Karpas-422 (cell line): ENCODE results near the gene OR56A5. TPM values are rescaled to one million over a fixed set of nuclear protein-coding genes. Genes with fewer than 3 reads are reported as not detected.

ENCODE experiments used
- small RNA-seq: library from RNA; depleted of rRNA; stranded (forward); fragments of <200 nt; gene quantifications from one replicate; pipeline ENCODE3, GENCODE V24; 2014
- total RNA-seq: library from RNA; depleted of rRNA; stranded (reverse); fragments of >200 nt; shearing (Covaris generic); gene quantifications from 2 replicates; pipeline ENCODE4 v1.2.3, GENCODE V29; 2014; ENCODE audit warnings: low replicate concordance; rRNA removed

Gene OR56A5
- total RNA-seq, 1 experiment from 2014 or later = not detected

Small RNA genes lying within 50 kb of the gene (small RNA-seq; reads per million reads assigned to genes)
- gene RNA5SP329 = not detected

Other genes starting within 250 kb of the OR56A5 start
- gene OR56B1, start 232.0 kb downstream of the OR56A5 start, total RNA-seq = not detected in 2 replicates
- not detected in 2 replicates for gene OR52N4, start 214.3 kb downstream of the OR56A5 start, total RNA-seq
- not detected in 2 replicates for gene OR52N5, start 185.1 kb downstream of the OR56A5 start, total RNA-seq
- not detected in 2 replicates for gene OR52N1, start 177.2 kb downstream of the OR56A5 start, total RNA-seq
- gene OR52N2, start 159.6 kb downstream of the OR56A5 start, total RNA-seq = not detected in 2 replicates
- gene OR52E6, start 126.6 kb downstream of the OR56A5 start, total RNA-seq = not detected in 2 replicates
- not detected in 2 replicates for gene OR52E8, start 110.8 kb downstream of the OR56A5 start, total RNA-seq
- not detected in 2 replicates for gene OR52E4, start 87.9 kb downstream of the OR56A5 start, total RNA-seq
- not detected in 2 replicates for gene OR52E5, start 75.3 kb downstream of the OR56A5 start, total RNA-seq
- gene OR56A3, start 26.2 kb downstream of the OR56A5 start, total RNA-seq = not detected in 2 replicates
- gene OR52L1, start 18.5 kb upstream of the OR56A5 start, total RNA-seq = not detected in 2 replicates
- not detected in 2 replicates for gene OR56A4, start 38.5 kb upstream of the OR56A5 start, total RNA-seq
- not detected in 2 replicates for gene OR56A1, start 62.3 kb upstream of the OR56A5 start, total RNA-seq
- gene OR56B4, start 139.2 kb upstream of the OR56A5 start, total RNA-seq = not detected in 2 replicates
- 0.26 TPM in 1 of 2 replicates, not detected in the other for gene OR52B2, start 201.8 kb upstream of the OR56A5 start, total RNA-seq
- gene OR52W1, start 230.7 kb upstream of the OR56A5 start, total RNA-seq = not detected in 2 replicates
- gene C11orf42, start 237.1 kb upstream of the OR56A5 start, total RNA-seq = not detected in 2 replicates